GM12891 (cell line): ENCODE data around the gene CELA3B.
"Not testable (repeated sequence)": the region's sequence is repeated elsewhere in the genome, so short reads cannot be mapped to it uniquely, and the experiment has no call there.

Experiments used
- POLR2A ChIP-seq: IDR thresholded peaks from 2 replicates; pipeline ENCODE4 v1.6.1; 2011; ENCODE audit warnings: low read depth, low read length, control low read depth
- POLR2AphosphoS5 ChIP-seq: IDR thresholded peaks from 2 replicates; pipeline ENCODE4 v1.6.1; 2011; ENCODE audit warnings: low read depth, low read length, control low read depth
- SPI1 ChIP-seq: IDR thresholded peaks from 2 replicates; pipeline ENCODE4 v1.6.1; 2011; ENCODE audit warnings: low read depth, low read length, control low read depth
- TAF1 ChIP-seq: IDR thresholded peaks from 2 replicates; pipeline ENCODE4 v1.6.1; 2011; ENCODE audit warnings: low read depth, low read length, control low read depth

- TF ChIP-seq POLR2A, POLR2AphosphoS5, SPI1, TAF1: not testable (repeated sequence)
These were observed 33.7 kb upstream of the CELA3B start for GRCh38 chr1:21942959-21943640.
